Neuronal stem cell (in vitro differentiated cells): ENCODE results near the gene MRM2.

Source experiments
- DNase-seq: peaks from one replicate; pipeline ENCODE4 v3.0.0-alpha.2; 2013; ENCODE audit warnings: low spot score
- H2AFZ ChIP-seq: one replicate; pipeline ENCODE4 v1.6.1; 2013; ENCODE audit warnings: mild to moderate bottlenecking, low read length, inconsistent platforms
- H2AK5ac ChIP-seq: 2 replicates; pipeline ENCODE4 v1.6.1; 2013; ENCODE audit warnings: low read depth, mild to moderate bottlenecking, inconsistent platforms, low read length, moderate library complexity, mixed read lengths
- H2BK120ac ChIP-seq: 2 replicates; pipeline ENCODE4 v1.6.1; 2013; ENCODE audit warnings: low read depth, mild to moderate bottlenecking, inconsistent platforms, low read length, moderate library complexity, mixed read lengths
- H2BK12ac ChIP-seq: one replicate; pipeline ENCODE4 v1.6.1; 2013; ENCODE audit warnings: low read length, inconsistent platforms
- H2BK15ac ChIP-seq: 2 replicates; pipeline ENCODE4 v1.6.1; 2013; ENCODE audit warnings: mild to moderate bottlenecking, low read length, inconsistent platforms, mixed read lengths
- H2BK5ac ChIP-seq: one replicate; pipeline ENCODE4 v1.6.1; 2013; ENCODE audit warnings: inconsistent platforms, mild to moderate bottlenecking, low read length, moderate library complexity
- H3K14ac ChIP-seq: one replicate; pipeline ENCODE4 v1.6.1; 2013; ENCODE audit warnings: low read length, inconsistent platforms
- H3K18ac ChIP-seq: 2 replicates; pipeline ENCODE4 v1.6.1; 2013; ENCODE audit warnings: low read length, inconsistent platforms
- H3K23ac ChIP-seq: 2 replicates; pipeline ENCODE4 v1.6.1; 2013; ENCODE audit warnings: low read depth, mild to moderate bottlenecking, mixed read lengths, low read length, inconsistent platforms; ENCODE audit not compliant: poor library complexity
- H3K27ac ChIP-seq: replicated peaks from 3 replicates; pipeline ENCODE4 v1.5.1; 2013; ENCODE audit warnings: low read length, inconsistent platforms
- H3K27me3 ChIP-seq, 3 experiments: 2 replicates each; pipeline ENCODE4 v1.6.1; 2013; ENCODE audit warnings: low read length in 3 of 3, mild to moderate bottlenecking in 2 of 3, inconsistent platforms in 1 of 3, low read depth in 1 of 3, mixed read lengths in 1 of 3, moderate library complexity in 1 of 3; ENCODE audit not compliant: control insufficient read depth in 3 of 3, insufficient read depth in 3 of 3
- H3K36me3 ChIP-seq, 2 donors: replicated peaks in 1 of 2; 2 replicates each; pipeline ENCODE4 v1.6.1; 2013; ENCODE audit warnings: low read length in 2 of 2; ENCODE audit not compliant: control insufficient read depth in 2 of 2, insufficient read depth in 2 of 2
- H3K4ac ChIP-seq: 2 replicates; pipeline ENCODE4 v1.6.1; 2013; ENCODE audit warnings: inconsistent platforms, mild to moderate bottlenecking, low read length, moderate library complexity
- H3K4me1 ChIP-seq, 2 donors: 1 replicate in 1 of 2; 2 replicates in 1 of 2; pipeline ENCODE4 v1.6.1; 2013; ENCODE audit warnings: low read length in 2 of 2, low read depth in 1 of 2; ENCODE audit not compliant: control insufficient read depth in 2 of 2, insufficient read depth in 1 of 2
- H3K4me2 ChIP-seq: one replicate; pipeline ENCODE4 v1.6.1; 2013; ENCODE audit warnings: mild to moderate bottlenecking, low read length, inconsistent platforms; ENCODE audit not compliant: insufficient read depth, poor library complexity, severe bottlenecking
- H3K4me3 ChIP-seq, 2 donors: 2 replicates each; pipeline ENCODE4 v1.5.1; 2013; ENCODE audit warnings: low read length in 2 of 2, mild to moderate bottlenecking in 2 of 2, inconsistent platforms in 1 of 2, moderate library complexity in 1 of 2
- H3K79me1 ChIP-seq: one replicate; pipeline ENCODE4 v1.6.1; 2013; ENCODE audit warnings: low read depth, mild to moderate bottlenecking, inconsistent platforms, low read length, moderate library complexity
- H3K9ac ChIP-seq: one replicate; pipeline ENCODE4 v1.6.1; 2013; ENCODE audit warnings: mild to moderate bottlenecking, low read depth, low read length, inconsistent platforms; ENCODE audit not compliant: poor library complexity
- H3K9me3 ChIP-seq, 2 donors: replicated peaks in 1 of 2; 2 replicates each; pipeline versions ENCODE3 to v1.6.1; 2013; ENCODE audit warnings: low read length in 2 of 2, mild to moderate bottlenecking in 2 of 2, inconsistent platforms in 1 of 2, low read depth in 1 of 2, mixed read lengths in 1 of 2, moderate library complexity in 1 of 2; ENCODE audit not compliant: control insufficient read depth in 2 of 2, insufficient read depth in 1 of 2
- H4K8ac ChIP-seq: one replicate; pipeline ENCODE4 v1.6.1; 2013; ENCODE audit warnings: low read depth, mild to moderate bottlenecking, inconsistent platforms, low read length, moderate library complexity
- H4K91ac ChIP-seq: one replicate; pipeline ENCODE4 v1.6.1; 2013; ENCODE audit warnings: low read length, low read depth, mild to moderate bottlenecking, inconsistent platforms; ENCODE audit not compliant: poor library complexity
- WGBS, 2 donors: extraction: QIAGEN DNeasy Blood & Tissue Kit; methylation state at CpG; one replicate each; pipeline ENCODE4 v1.1.7; 2013; ENCODE audit warnings: missing lambda C conversion rate in 2 of 2, mixed read lengths in 1 of 2; ENCODE audit not compliant: insufficient read length in 2 of 2, insufficient replicate concordance in 1 of 2; ENCODE audit errors: extremely low coverage in 2 of 2; 5-methylcytosine and 5-hydroxymethylcytosine counted together

Gene MRM2

GRCh38 chr7:2224491-2224928 is 17.5 kb downstream of the MRM2 start:
- H2AK5ac ChIP-seq: no peak overlapping the region
- WGBS, 2 donors: no CpG with 5 or more reads among the region's 13 CpGs
- no peak overlapping the region for H3K4me3 ChIP-seq
- H2BK15ac ChIP-seq: no peak overlapping the region
- H2BK120ac ChIP-seq: no peak overlapping the region
- H3K4me2 ChIP-seq: no peak overlapping the region
- H3K9ac ChIP-seq: peak overlapping the region; percentile 66
- H4K91ac ChIP-seq: no peak overlapping the region
- no peaks in the 10 kb centered on the region for H3K27me3 ChIP-seq
- no peak overlapping the region for H3K14ac ChIP-seq
- H3K9me3 ChIP-seq: no peaks in the 10 kb centered on the region
- no peak overlapping the region for H3K18ac ChIP-seq
- peaks cover 26% of the 10 kb centered on the region for H3K79me1 ChIP-seq
- no peak overlapping the region for H2BK12ac ChIP-seq
- no peak overlapping the region for H3K4ac ChIP-seq
- DNase-seq: no peak
- H3K36me3 ChIP-seq: peaks cover 58 to 95% of the 10 kb centered on the region in 2 donors
- H2BK5ac ChIP-seq: no peak overlapping the region
- no peak overlapping the region for H3K27ac ChIP-seq
- H3K4me1 ChIP-seq: peaks cover 0 to 2% of the 10 kb centered on the region in 2 donors
- no peak overlapping the region for H3K23ac ChIP-seq
- no peak overlapping the region for H2AFZ ChIP-seq
- H4K8ac ChIP-seq: no peak overlapping the region

GRCh38 chr7:2223321-2223720 is 18.7 kb downstream of the MRM2 start:
- no peak overlapping the region for H3K4ac ChIP-seq
- peaks cover 59 to 86% of the 10 kb centered on the region in 2 donors for H3K36me3 ChIP-seq
- no peak overlapping the region for H3K27ac ChIP-seq
- DNase-seq: no peak
- H4K91ac ChIP-seq: no peak overlapping the region
- H3K9me3 ChIP-seq: no peaks in the 10 kb centered on the region
- no peaks in the 10 kb centered on the region for H3K27me3 ChIP-seq
- peaks cover 0 to 2% of the 10 kb centered on the region in 2 donors for H3K4me1 ChIP-seq
- H2BK12ac ChIP-seq: no peak overlapping the region
- no peak overlapping the region for H3K18ac ChIP-seq
- H2AFZ ChIP-seq: no peak overlapping the region
- no CpG with 5 or more reads among the region's 17 CpGs for WGBS, 2 donors
- no peak overlapping the region for H3K14ac ChIP-seq
- peak overlapping the region in 1 of 2 donors; percentile 20 for H3K4me3 ChIP-seq
- no peak overlapping the region for H2BK5ac ChIP-seq
- peak overlapping the region; percentile 9 for H3K9ac ChIP-seq
- H2AK5ac ChIP-seq: no peak overlapping the region
- H2BK15ac ChIP-seq: no peak overlapping the region
- no peak overlapping the region for H4K8ac ChIP-seq
- no peak overlapping the region for H3K4me2 ChIP-seq
- H2BK120ac ChIP-seq: no peak overlapping the region
- H3K23ac ChIP-seq: no peak overlapping the region
- H3K79me1 ChIP-seq: peaks cover 27% of the 10 kb centered on the region

DNA sequence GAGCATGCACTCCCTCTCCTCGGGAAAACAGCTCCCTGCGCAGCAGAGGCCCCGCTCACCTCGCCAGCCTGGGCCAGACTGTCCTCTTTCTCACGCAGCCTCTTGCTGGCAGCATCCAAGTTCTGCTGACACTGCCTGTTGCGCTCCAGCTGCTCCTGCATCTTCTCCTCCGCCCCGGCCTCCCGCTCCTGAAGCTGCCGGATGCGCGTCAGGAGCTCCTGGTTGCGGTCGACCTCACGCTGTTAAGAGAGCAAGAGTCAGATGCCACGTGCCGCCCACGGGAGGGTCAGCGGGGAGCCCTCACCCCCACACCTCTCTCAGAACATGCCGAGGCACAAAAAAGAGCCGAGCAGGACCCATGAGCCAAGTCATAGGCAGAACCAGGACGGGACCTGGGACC is 19.5 kb downstream of the MRM2 start:
- no peak overlapping the region for H2BK120ac ChIP-seq
- no peak overlapping the region for H3K4me2 ChIP-seq
- WGBS, 2 donors: no CpG with 5 or more reads among the region's 22 CpGs

DNA sequence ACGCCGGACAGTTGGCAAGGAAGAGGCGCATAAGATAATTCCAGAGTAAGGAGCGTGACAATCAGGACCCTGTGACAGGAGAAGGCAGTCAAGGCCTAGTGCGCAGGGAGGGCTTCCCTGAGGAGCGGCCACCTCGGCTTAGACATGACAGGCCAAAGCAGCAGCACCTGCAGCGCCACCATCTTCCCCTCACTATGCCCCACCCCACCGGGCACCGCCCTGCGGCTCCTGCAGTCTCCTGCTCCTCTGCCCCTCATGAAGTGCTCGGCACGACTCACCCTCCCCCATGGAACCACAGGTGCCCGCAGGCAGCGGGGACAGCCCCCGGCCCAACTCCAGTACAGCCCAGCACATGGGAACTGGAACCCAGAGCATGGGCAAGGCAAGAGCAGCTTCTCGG is 21.1 kb downstream of the MRM2 start:
- WGBS, 2 donors: no CpG with 5 or more reads among the region's 17 CpGs
- no peak overlapping the region for H2BK15ac ChIP-seq

More for the DNA sequence above, 19.5 kb downstream of the MRM2 start:
- Histone ChIP-seq H3K4me3 (peak overlapping the region in 1 of 2 donors; percentile 44), H3K79me1 (peaks cover 25% of the 10 kb centered on the region), H4K8ac (no peak overlapping the region), H3K27me3 (no peaks in the 10 kb centered on the region), H3K9ac (no peak overlapping the region), H3K9me3 (no peaks in the 10 kb centered on the region), H3K27ac (no peak overlapping the region), H3K23ac (peak overlapping the region; percentile 20), H2BK5ac (no peak overlapping the region), H3K14ac (no peak overlapping the region), H3K4ac (no peak overlapping the region), H2BK15ac (no peak overlapping the region), H2AFZ (no peak overlapping the region), H2AK5ac (no peak overlapping the region), H3K36me3 (peaks cover 61 to 86% of the 10 kb centered on the region in 2 donors), H4K91ac (no peak overlapping the region), H2BK12ac (no peak overlapping the region), H3K18ac (no peak overlapping the region), H3K4me1 (peaks cover 0 to 2% of the 10 kb centered on the region in 2 donors)
- no peak for DNase-seq

More for the DNA sequence above, 21.1 kb downstream of the MRM2 start:
- Histone ChIP-seq H3K23ac (no peak overlapping the region), H2AK5ac (no peak overlapping the region), H3K14ac (no peak overlapping the region), H3K9me3 (peaks cover 0 to 2% of the 10 kb centered on the region in 2 donors), H2AFZ (no peak overlapping the region), H3K4me3 (no peak overlapping the region), H4K8ac (no peak overlapping the region), H3K36me3 (peaks cover 70 to 86% of the 10 kb centered on the region in 2 donors), H3K27ac (no peak overlapping the region), H3K4me2 (no peak overlapping the region), H3K4ac (no peak overlapping the region), H3K79me1 (peaks cover 24% of the 10 kb centered on the region), H3K18ac (no peak overlapping the region), H2BK12ac (no peak overlapping the region), H2BK120ac (no peak overlapping the region), H4K91ac (no peak overlapping the region), H3K27me3 (no peaks in the 10 kb centered on the region), H3K9ac (no peak overlapping the region), H3K4me1 (peaks cover 0 to 2% of the 10 kb centered on the region in 2 donors), H2BK5ac (peak overlapping the region; percentile 14)
- no peak for DNase-seq
